HG02798 (cell line): ENCODE measurements around the gene RELB.

ENCODE experiments used
- ATAC-seq: cut with Tn5 transposase; IDR thresholded peaks from one replicate; pipeline ENCODE4 v1.9.1; 2021; ENCODE audit warnings: mild to moderate bottlenecking; ENCODE audit not compliant: unreplicated experiment, poor library complexity

RELB gene

DNA sequence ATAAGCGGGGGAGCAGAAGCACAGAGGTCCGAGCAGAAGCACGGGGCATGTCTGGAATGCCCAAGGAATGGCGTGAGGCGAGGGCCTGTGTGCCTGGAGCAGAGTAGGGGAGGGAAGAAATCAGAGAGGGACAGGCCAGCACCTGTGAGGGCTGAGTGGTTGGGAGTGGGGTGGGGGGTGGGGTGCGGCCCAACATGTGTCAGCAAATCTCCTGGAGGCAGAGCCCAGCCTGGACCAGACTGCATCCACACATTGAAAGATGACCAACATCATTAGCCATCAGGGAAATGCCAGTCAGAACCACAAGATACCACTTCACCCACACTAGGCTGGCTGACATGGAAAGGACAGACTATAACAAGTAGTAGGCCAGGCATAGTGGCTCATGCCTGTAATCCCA, 48.8 kb downstream of the RELB start:
- ATAC-seq = no peak

DNA sequence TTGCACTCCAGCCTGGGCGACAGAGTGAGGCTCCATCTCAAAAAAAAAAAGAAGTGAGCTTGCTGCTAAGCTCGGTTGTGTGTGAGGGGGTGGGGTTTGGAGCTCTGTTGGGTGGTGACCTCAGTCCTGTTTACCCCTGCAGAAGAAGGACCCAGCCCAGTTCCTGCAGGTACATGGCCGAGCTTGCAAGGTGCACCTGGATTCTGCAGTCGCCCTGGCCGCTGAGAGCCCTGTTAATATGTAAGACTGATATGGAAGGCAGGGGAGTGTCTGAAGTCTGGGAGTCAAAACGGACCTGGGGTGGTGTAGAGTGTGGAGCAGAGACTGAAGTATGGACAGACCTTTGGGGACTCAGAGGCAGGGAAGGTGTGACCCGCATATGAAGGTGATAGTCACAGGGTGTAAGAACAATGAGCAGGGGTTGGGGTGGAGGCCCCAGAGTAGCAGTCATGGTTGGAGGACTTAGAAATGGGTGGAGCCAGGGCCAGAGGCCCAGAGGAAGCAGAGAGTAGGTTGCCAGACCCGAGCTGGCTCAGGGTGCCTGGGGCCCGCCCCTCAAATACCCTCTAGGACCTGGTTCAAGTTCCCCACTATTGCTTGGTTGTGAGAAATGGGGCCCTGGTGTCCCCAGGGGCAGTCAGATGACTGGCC, 50.8 kb downstream of the RELB start:
- ATAC-seq = no peak

DNA sequence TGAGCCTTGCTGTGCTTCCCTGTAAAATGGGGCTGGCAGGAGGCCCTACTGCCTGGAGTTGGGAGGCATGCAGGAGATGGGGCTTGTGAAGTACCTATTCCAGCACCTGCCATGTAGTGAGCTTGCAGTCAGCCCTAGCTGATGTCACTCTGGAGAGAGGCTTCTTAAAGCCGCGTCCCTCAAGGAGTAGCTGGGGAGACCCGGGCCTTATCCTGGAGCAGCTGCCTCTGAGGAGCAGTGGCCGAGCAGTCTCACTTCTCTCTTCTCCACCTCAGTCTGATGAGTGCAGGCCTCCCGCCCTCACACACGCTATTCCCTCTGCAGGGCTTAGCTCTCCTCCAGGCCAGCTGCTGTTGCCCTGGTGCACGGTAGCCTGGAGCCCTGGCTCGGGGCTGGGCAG, 55.6 kb downstream of the RELB start:
- no peak for ATAC-seq

DNA sequence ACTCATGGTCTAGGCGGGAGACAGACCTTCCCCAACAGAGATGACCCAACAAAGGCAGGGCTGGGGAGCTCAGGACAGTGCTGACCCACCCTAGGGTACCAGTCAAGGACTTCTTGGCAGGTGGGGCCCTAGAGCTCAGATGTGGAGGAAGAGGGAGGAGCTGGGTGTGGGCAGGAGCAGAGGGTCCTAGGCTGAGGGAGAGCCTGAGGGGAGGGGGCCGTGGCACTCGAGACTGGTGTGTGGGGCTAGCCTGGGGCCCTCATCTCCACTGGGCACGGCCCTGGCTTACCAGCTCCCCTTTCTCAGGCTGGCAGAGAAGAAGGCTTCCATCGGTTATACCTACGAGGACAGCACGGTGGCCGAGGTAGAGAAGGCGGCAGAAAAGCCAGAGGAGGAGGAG, 56.2 kb downstream of the RELB start:
- ATAC-seq = no peak

DNA sequence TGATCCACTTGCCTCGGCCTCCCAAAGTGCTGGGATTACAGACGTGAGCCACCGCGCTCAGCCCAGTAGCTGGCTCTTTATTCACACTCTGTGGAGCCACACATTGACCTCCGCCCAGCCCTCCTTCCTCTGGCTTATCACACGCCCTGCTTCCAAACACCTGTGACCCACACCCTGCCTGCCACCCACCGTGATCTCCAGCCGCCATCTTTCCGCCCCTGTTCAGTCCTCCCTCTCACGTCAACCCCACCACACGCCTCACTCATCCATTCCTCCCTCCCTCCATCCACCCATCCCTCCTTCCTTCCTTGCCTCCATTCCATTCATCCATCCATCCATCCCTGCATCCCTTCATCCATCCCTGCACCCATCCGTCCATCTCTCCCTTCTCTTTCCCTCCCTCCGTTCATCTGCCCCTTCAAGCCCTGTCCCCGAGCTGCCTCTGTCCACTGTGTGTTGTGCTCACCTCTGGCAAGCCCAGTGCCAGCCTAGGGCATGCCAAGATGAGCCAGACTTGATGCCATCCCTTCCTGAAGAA, 57.4 kb downstream of the RELB start:
- no peak for ATAC-seq

DNA sequence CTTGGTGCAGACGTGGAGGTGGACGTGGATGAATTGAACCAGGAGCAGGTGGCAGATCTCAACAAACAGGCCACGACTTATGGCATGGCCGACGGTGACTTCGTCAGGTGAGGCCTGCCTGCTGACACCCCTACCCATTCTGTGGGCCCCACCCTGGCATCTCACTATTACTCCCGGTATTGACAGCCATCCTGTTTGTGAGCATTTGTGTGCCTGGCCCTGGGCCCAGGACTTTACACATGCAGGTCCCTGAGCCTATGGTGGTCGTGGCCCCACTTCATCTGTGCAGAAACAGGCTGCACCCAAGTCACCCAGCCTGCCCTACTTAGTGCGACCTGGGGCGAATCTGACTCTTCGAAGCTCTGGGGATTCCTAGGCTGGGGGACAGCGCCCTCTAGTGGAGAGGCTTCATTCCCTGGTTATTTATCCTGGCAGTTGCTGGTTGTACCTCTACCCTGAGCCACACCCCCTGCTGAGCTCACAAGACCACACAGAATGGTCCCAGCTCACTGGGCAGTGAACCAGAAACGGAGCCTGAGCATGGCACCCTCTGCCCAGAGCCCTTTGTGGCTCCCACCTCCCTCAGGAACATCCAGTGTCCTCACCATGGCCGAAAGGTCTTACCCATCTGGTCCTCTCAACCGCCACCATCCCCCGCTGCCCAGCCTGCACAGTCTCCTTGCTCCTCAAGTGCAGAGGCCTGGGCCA, 58.1 kb downstream of the RELB start:
- ATAC-seq = peak; percentile 54

DNA sequence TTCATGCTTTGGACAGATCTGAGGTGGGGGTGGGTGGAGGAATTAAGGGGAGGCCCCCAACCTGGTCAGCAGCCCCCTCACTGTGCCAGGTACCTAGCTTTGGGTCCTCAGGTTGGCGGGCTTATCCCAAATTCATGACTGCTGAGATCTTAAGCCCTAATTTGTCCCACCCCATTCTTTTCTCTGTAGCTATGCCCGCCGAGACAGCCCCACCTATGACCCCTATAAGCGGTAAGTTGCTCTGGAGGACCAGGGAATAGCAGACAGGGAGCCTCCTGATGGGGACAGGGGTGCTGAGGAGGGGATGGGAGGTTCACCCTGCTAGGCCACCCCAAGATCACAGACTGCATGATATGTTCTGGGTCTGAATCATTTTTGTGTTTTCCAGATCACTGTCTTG, 60.7 kb downstream of the RELB start:
- no peak for ATAC-seq

DNA sequence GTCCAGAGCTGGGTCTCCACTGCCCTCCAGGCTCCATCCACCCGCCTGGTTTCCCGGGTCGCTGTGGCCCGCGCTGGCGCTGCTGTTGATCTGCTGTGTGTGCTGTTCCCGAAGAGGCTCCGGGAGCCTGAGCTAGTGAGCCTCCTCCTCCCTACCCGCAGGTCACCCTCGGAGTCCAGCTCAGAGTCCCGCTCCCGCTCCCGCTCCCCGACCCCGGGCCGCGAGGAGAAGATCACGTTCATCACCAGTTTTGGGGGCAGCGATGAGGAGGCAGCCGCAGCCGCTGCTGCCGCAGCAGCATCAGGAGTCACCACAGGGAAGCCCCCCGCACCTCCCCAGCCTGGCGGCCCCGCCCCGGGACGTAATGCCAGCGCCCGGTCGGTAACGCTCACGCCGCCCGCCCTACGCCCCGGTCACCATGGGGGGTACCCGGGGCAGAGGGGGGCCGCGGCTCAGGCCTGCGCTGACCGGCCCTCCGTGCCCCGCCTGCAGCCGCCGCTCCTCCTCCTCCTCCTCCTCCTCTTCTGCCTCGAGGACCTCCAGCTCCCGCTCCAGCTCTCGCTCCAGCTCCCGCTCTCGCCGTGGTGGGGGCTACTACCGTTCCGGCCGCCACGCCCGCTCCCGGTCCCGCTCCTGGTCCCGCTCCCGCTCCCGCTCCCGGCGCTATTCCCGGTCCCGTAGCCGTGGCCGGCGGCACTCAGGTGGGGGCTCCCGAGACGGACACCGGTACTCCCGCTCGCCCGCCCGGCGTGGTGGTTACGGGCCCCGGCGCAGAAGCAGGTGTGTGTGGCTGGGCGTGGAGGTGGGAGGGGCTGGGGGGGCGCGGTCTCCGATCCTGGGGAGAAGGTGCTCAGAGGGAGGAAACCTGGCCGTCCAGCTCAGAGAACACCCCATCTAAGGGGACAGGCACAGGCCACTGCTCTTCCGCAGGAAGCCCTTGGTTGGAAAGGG, 62.9 kb downstream of the RELB start:
- no peak for ATAC-seq

DNA sequence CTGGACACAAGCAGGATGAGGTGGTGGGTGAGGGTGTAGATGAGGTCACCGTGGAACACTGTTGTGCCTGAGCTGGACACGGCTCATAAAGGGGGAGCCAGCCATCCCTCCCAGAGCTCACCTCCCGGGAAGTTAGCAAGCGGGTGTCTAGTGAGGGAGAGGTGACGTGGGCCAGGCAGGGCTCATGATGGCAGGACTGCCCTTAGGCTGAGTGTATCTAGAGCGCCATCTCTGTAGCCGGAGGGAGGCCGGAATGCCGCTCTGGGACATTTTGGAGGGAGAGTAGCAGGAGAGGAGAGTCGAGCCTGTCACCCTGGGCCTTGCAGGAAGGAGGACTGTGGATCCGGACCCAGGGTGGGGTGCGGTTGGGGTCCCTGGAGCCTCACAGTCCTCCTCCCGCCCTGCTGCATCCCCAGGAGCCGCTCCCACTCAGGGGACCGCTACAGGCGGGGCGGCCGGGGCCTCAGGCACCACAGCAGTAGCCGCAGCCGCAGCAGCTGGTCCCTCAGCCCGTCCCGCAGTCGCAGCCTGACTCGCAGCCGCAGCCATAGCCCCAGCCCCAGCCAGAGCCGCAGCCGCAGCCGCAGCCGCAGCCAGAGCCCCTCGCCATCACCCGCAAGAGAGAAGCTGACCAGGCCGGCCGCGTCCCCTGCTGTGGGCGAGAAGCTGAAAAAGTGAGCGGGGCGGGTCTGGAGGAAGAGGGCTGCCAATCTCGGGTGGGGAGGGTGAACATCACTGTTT, 65.8 kb downstream of the RELB start:
- ATAC-seq = no peak

DNA sequence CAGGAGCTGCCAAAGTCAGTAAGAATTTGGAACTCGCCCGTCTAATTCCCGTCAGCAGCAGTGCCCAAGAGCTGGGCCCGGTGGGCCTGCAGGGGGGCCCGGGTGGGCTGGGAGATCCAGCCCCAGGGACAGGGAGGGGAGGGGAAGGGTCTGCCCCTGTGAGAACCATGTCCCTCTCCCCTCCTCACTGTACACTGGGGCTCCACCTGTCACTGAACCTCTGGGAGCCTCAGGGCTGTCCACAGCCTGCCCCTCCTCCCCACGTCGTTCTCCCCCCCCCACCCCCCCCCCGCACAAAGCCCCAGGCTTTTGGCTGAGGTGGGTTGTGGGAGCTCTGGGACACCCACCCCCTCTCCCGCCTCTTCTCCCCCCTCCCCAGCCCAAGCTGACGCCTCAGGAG, 66.8 kb downstream of the RELB start:
- ATAC-seq = no peak

DNA sequence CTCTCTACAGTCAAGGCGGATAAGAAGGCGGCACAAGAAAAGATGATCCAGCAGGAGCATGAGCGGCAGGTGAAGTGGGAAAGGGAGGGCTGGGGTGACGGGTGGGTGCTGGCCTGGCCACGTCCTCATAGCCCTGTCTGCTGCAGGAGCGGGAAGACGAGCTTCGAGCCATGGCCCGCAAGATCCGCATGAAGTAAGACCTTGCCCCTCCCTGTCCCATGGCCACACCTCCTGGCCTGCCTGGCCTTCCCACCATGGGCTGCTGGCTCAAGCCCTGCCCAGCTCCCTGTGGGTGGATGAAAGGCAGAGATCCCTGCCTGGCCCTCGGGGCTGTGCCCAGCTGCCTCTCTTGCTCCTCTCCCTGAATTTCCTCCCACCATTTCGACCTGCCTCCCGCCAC, 67.8 kb downstream of the RELB start:
- ATAC-seq = no peak

DNA sequence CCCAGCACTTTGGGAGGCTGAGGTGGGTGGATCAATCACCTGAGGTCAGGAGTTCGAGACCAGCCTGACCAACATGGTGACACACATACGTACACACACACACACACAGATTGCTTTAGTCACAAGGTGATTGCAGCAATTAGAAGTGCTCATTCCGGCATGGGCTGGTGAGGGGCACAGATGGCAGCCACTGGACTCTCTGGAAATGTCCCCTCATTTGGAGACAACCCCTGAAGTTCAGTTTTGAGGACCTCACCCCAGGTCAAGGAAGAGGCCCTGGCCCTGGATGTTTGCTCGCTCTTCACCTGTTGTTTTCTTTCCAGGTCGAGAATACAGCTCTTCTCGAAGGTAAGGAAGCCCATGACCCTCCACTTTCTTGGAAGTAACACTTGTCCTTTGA, 69.0 kb downstream of the RELB start:
- ATAC-seq = no peak

DNA sequence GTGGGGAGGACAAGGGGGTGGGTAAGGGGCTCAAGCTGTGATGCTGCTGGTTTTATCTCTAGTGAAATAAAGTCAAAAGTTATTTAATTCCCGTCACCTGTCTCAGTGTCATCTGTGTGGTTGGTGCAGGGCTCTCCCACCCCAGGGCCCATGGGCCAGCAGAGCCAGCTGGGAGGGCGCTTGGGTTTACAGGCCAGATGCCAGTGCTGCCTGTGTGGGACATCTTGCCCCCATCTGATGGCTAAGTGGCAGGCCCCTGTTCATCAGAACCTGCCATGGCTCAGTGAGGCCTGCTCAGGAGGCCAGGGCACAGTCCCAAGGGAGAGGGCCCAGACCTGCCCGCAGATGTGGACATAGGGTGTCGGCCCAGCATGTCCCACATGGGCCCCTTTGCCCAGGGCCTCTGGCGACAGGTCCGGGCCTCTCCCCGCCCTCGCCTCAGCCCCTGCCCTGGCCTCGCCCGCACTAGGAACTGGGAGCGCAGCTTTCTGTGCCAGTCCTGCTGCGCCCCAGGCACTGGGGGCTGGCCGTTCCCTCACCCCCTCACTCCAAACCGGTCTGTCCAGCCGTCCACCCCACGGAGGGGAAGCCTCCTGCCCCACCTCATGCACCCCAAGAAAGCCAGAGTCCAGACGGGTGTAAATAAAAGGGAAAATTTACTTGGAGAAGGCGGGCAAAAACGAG, 69.7 kb downstream of the RELB start:
- no peak for ATAC-seq

DNA sequence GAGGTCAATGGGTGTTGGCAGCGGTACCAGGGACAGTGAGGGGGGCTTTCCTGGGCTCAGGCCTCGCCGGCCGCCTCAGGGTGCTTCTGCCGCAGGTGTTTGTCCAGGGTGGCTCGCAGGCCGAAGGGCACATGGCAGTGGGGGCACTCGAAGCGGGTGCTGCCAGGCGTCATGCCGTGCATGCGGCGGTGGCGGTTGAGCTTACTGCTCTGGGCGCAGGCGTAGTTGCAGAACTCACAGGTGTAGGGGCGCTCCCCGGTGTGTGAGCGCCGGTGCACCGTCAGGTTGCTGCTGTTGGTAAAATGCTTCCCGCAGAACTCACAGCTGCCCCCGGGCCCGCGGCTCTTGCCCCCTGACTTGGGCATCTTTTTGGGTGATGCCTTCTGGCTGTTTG, 70.3 kb downstream of the RELB start:
- ATAC-seq = no peak

DNA sequence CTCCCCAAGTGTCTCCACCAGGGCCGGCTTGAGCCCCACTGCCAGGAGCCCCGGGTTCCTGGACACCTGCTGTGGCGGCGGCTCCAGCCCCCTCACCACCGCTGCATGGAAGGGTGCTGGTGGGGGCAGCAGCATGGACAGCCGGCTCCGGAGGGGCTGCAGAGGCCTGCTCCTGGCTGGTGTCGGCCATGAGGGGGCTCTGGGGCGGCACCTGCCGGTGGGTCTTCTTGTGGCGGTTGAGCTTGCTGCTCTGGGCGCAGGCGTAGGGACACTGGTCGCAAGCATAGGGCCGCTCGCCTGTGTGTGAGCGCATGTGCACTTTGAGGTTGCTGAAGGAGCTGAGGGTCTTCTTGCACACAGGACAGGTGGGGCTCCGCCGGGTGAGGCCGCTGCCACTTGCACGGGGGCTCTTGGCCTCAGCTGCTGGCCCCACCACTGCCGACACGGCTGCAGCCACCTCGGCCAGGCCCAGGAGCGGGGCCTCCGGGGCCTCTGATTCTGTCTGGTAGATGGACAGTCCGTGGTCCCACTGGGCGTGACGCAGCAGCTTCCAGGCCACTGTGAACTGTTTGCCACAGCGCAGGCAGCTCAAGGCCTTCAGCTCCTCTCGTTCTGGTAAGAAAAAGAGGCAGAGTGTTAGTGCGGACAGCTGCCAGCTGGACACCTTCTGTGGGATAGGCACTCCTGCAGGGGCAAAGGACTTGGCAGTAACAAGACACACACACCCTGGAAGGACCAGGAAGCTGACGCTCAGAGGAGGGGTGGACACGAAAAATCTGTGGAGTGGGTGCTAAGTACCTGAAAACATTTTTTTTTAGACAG, 70.9 kb downstream of the RELB start:
- no peak for ATAC-seq

DNA sequence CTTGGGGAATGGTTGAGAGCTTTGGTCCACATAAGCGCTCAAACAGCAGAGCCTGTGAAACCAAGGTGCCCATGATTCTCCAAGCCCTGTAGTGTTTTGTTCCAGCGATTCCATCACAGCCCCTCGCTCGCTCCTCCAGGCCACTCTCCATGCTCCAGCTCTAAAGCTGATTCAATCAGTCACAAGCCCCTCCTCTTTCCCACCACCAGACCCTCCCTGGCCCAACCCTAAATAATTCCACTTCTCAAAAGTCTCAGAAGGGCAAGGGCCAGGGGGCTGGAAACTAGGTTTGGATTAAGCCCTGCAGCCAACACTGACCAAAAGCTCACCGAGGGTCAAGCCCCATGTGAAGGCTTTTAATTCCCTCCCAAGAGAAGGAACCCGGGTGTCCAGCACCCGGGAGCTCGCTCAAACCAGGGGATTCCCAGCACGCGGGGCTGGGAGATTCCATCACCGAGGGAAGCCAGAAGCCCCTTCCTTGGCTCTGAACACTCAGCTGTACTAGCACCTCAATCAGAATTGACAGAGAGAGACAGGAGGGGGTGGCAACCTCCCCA, 73.6 kb downstream of the RELB start:
- ATAC-seq = no peak

DNA sequence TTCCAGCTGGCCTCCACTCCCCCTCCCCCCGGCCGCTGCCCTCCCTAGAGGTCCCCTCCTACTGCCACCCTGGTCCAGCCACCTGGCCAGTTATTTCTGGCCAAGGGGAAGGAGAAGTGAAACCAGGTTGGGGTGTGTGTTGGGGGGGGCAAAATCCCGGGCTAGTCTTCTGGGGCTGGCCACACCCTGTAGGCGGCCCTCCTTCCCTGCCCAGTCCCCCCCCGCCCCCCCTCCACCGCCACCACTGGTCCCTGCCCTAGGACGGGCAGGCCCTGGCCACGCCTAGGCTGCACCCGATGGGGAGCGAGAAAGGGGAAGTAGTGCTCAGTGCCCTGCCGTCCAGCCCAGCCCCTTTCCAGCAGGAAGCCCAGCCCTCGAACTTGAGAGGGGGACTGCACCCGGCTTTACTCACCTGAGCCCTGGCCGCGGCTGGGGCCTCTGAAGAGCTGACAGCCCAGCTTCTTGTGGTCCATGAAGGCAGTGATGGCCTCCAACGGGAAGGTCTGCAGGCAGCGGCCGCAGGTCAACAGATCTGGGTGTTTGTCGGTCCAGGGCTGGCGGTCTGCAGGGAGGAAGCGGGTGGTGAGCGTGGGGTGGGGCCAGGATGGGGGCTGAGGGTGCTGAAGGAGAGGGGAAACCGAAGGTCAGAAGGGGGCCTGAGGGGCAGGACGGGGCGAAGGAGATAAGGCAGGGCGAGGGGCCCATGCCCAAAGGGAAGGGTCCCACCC, 74.2 kb downstream of the RELB start:
- ATAC-seq = peak; percentile 63
